Measurements from ENCODE around the gene GIMAP8. TPM values are rescaled to one million over a fixed set of nuclear protein-coding genes. Genes with fewer than 3 reads are reported as not detected.

The GIMAP8 gene
- total and polyA plus RNA-seq, 2 experiments from 2014 or later, result 0.06 TPM; not detected in 1

GRCh38 chr7:150516956-150517745 is 66.7 kb downstream of the GIMAP8 start:
- TF ChIP-seq ZNF462 (CRISPR knock-in tag; IDR thresholded peaks at IDR 0.05) (no peak), JUNB (IDR thresholded peaks at IDR 0.05; ENCODE audit: unreplicated experiment) (no peak), ZNF331 (CRISPR knock-in tag; IDR thresholded peaks at IDR 0.05; ENCODE audit: low read depth) (no peak)
- Mint-ChIP-seq H3K36me3 (ENCODE audit: low read depth) (0 out of 3 replicates have a peak, but pooled peaks cover 4% of the 10 kb centered on the region), H3K27ac (no peak overlapping the region), H3K4me3 (no peak overlapping the region), H3K9me3 (peaks cover 2% of the 10 kb centered on the region; the same call in 1 of the 3 replicates), H3K27me3 (ENCODE audit: insufficient read depth, low read depth, poor library complexity) (peaks cover 2% of the 10 kb centered on the region), H3K4me1 (peaks cover 15% of the 10 kb centered on the region)
- H2AFZ ChIP-seq, result no peak overlapping the region
- no peak overlapping the region for H3K4me2 ChIP-seq
- H3K4me1 ChIP-seq (ENCODE audit: insufficient read depth), result peaks cover 11% of the 10 kb centered on the region; the same call in 1 of the 2 replicates
- H3K27ac ChIP-seq (ENCODE audit: low read depth), result no peak overlapping the region
- no peaks in the 10 kb centered on the region for H3K36me3 ChIP-seq (ENCODE audit: insufficient read depth)
- H3K4me3 ChIP-seq, result no peak overlapping the region
- no peaks in the 10 kb centered on the region for H3F3A ChIP-seq (replicated peaks; ENCODE audit: low read depth)
- H3K27me3 ChIP-seq (ENCODE audit: insufficient read depth), result no peaks in the 10 kb centered on the region
- H3K79me2 ChIP-seq (replicated peaks; ENCODE audit: insufficient read depth), result no peaks in the 10 kb centered on the region
- H3K9me2 ChIP-seq (ENCODE audit: insufficient read depth), result no peaks in the 10 kb centered on the region
- DNase-seq (ENCODE audit: low spot score) (no peak), ATAC-seq (no peak)
- H4K20me1 ChIP-seq (replicated peaks; ENCODE audit: insufficient read depth), result no peaks in the 10 kb centered on the region

GRCh38 chr7:150519310-150519709 is 68.9 kb downstream of the GIMAP8 start:
- no peaks in the 10 kb centered on the region for H3K36me3 ChIP-seq (ENCODE audit: insufficient read depth)
- Mint-ChIP-seq H3K27me3 (ENCODE audit: insufficient read depth, low read depth, poor library complexity) (peaks cover 7% of the 10 kb centered on the region), H3K4me3 (no peak overlapping the region), H3K27ac (no peak overlapping the region), H3K36me3 (ENCODE audit: low read depth) (0 out of 3 replicates have a peak, but pooled peaks cover 4% of the 10 kb centered on the region), H3K4me1 (peaks cover 32% of the 10 kb centered on the region), H3K9me3 (peaks cover 2% of the 10 kb centered on the region; the same call in 1 of the 3 replicates)
- no peaks in the 10 kb centered on the region for H3K79me2 ChIP-seq (replicated peaks; ENCODE audit: insufficient read depth)
- no peak overlapping the region for H3K4me3 ChIP-seq
- no peak for TF ChIP-seq CREB1 (CRISPR knock-in tag; IDR thresholded peaks at IDR 0.05; ENCODE audit: low read depth)
- no peak for TF ChIP-seq JUNB (IDR thresholded peaks at IDR 0.05; ENCODE audit: unreplicated experiment)
- no peak for TF ChIP-seq STAT1 (IDR thresholded peaks at IDR 0.05; ENCODE audit: unreplicated experiment)
- no peak for TF ChIP-seq ZNF114 (CRISPR knock-in tag; IDR thresholded peaks at IDR 0.05)
- no peak for TF ChIP-seq EZH2phosphoT487 (IDR thresholded peaks at IDR 0.05; ENCODE audit: unreplicated experiment)
- no peak for TF ChIP-seq ETS1 (IDR thresholded peaks at IDR 0.05)
- no peak for TF ChIP-seq NANOG (IDR thresholded peaks at IDR 0.05; ENCODE audit: borderline replicate concordance)
- TF ChIP-seq, protein P1, sequence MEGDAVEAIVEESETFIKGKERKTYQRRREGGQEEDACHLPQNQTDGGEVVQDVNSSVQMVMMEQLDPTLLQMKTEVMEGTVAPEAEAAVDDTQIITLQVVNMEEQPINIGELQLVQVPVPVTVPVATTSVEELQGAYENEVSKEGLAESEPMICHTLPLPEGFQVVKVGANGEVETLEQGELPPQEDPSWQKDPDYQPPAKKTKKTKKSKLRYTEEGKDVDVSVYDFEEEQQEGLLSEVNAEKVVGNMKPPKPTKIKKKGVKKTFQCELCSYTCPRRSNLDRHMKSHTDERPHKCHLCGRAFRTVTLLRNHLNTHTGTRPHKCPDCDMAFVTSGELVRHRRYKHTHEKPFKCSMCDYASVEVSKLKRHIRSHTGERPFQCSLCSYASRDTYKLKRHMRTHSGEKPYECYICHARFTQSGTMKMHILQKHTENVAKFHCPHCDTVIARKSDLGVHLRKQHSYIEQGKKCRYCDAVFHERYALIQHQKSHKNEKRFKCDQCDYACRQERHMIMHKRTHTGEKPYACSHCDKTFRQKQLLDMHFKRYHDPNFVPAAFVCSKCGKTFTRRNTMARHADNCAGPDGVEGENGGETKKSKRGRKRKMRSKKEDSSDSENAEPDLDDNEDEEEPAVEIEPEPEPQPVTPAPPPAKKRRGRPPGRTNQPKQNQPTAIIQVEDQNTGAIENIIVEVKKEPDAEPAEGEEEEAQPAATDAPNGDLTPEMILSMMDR (conservative IDR thresholded peaks at IDR 0.05; ENCODE audit: low read depth in 2 of 2), result no peak
- ATAC-seq, result no peak
- DNase-seq (ENCODE audit: low spot score), result no peak
- no peaks in the 10 kb centered on the region for H3F3A ChIP-seq (replicated peaks; ENCODE audit: low read depth)
- H3K4me1 ChIP-seq (ENCODE audit: insufficient read depth), result peaks cover 26% of the 10 kb centered on the region
- no peak overlapping the region for H3K4me2 ChIP-seq
- no peaks in the 10 kb centered on the region for H3K9me2 ChIP-seq (ENCODE audit: insufficient read depth)
- H3K27ac ChIP-seq (ENCODE audit: low read depth), result no peak overlapping the region
- 0 out of 2 replicates have a peak, but pooled peaks cover 2% of the 10 kb centered on the region for H3K27me3 ChIP-seq (ENCODE audit: insufficient read depth)
- H2AFZ ChIP-seq, result no peak overlapping the region
- H4K20me1 ChIP-seq (replicated peaks; ENCODE audit: insufficient read depth), result no peaks in the 10 kb centered on the region

Measured in GM23338 (cell line).